ENCODE data around the gene SLC27A5.
A peak's percentile ranks its signal among the peaks of the same experiment; 100 is the strongest.
"Not testable (repeated sequence)": the region's sequence is repeated elsewhere in the genome, so short reads cannot be mapped to it uniquely, and the experiment has no call there.

The SLC27A5 gene

GRCh38 chr19:58549664-58550361 lies 38.0 kb upstream of the SLC27A5 start:
- no peak for DNase-seq

GRCh38 chr19:58548859-58549663 lies 37.3 kb upstream of the SLC27A5 start:
- DNase-seq: no peak

GRCh38 chr19:58547323-58548312 lies 35.8 kb upstream of the SLC27A5 start:
- no peak for DNase-seq

- DNase-seq: no peak
These were observed 34.3 kb upstream of the SLC27A5 start for GRCh38 chr19:58546019-58546530.

- DNase-seq: no peak
These were observed 33.7 kb upstream of the SLC27A5 start for GRCh38 chr19:58545286-58546018.

- DNase-seq: no peak
These were observed 32.9 kb upstream of the SLC27A5 start for GRCh38 chr19:58544591-58545285.

GRCh38 chr19:58543826-58544590 lies 32.2 kb upstream of the SLC27A5 start, which contains the start of gene TRIM28:
TSS of gene TRIM28 (plus strand) at chr19:58544064. CDS start at chr19:58544758, 694 bp downstream.
- DNase-seq: no peak

GRCh38 chr19:58542641-58543372 lies 31.0 kb upstream of the SLC27A5 start:
- not testable (repeated sequence) for DNase-seq

- DNase-seq: not testable (repeated sequence)
These were observed 27.4 kb upstream of the SLC27A5 start for GRCh38 chr19:58539169-58539559.

- peak; percentile 97 for DNase-seq
These were observed 26.7 kb upstream of the SLC27A5 start for GRCh38 chr19:58538257-58539168.

- DNase-seq: no peak
These were observed 25.3 kb upstream of the SLC27A5 start for GRCh38 chr19:58536852-58537798.

GRCh38 chr19:58535857-58536256 lies 24.1 kb upstream of the SLC27A5 start:
- no peak for DNase-seq

GRCh38 chr19:58531034-58531840 lies 19.4 kb upstream of the SLC27A5 start:
- DNase-seq: no peak

GRCh38 chr19:58529405-58529804 lies 17.6 kb upstream of the SLC27A5 start:
- DNase-seq: no peak

GRCh38 chr19:58522709-58523108 lies 10.9 kb upstream of the SLC27A5 start:
- DNase-seq: no peak

- DNase-seq: no peak
These were observed 9.9 kb upstream of the SLC27A5 start for GRCh38 chr19:58521651-58522050.

- no peak for DNase-seq
These were observed 8.4 kb upstream of the SLC27A5 start for GRCh38 chr19:58520257-58520599.

All from NCI-H69 (cell line).